ENCODE measurements around the gene CCL4. TPM values are rescaled to one million over a fixed set of nuclear protein-coding genes. Genes with fewer than 3 reads are reported as not detected.
"Not testable (repeated sequence)": the region's sequence is repeated elsewhere in the genome, so short reads cannot be mapped to it uniquely, and the experiment has no call there.

The CCL4 gene
- total RNA-seq, 1 donor from 2014 or later = not detected

DNA sequence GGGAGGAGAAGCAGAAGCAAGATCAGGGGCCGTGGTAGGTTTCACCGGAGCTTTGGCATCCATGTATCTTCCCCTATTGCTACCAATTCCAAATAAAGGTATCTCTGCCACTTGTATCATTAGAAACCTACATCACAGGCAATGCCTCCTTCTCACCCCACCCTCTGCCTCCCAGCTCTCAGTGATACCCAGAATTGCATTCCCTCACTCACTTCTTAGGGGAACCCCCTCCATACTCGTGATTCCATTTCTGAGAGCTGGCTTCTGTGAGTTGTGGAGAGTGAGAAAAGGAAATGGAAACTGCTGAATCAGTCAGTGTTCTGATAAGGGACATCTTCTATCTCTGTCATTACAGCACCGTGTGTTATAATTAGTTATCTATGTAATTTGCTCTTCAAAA is 11.4 kb upstream of the CCL4 start:
- no peaks in the 10 kb centered on the region for H3K36me3 Mint-ChIP-seq
- H3K27me3 ChIP-seq = no peaks in the 10 kb centered on the region
- H3K4me2 ChIP-seq = no peak overlapping the region
- H3K27ac Mint-ChIP-seq = no peak overlapping the region
- no peak for TF ChIP-seq EZH2 (IDR thresholded peaks at IDR 0.05)
- H3K9me3 ChIP-seq (ENCODE audit: low read depth) = no peaks in the 10 kb centered on the region
- H3K4me1 ChIP-seq = no peaks in the 10 kb centered on the region
- no peaks in the 10 kb centered on the region for H3K9me3 Mint-ChIP-seq
- peaks cover 7% of the 10 kb centered on the region for H3K4me1 Mint-ChIP-seq
- H3F3A ChIP-seq (ENCODE audit: low read depth) = no peaks in the 10 kb centered on the region
- H2AFZ ChIP-seq (replicated peaks) = no peak overlapping the region
- H3K4me3 Mint-ChIP-seq = no peak overlapping the region
- no peaks in the 10 kb centered on the region for H3K36me3 ChIP-seq
- no peak overlapping the region for H3K9ac ChIP-seq
- H3K27me3 Mint-ChIP-seq (ENCODE audit: insufficient read depth, low read depth) = peaks cover 8% of the 10 kb centered on the region
- H3K79me2 ChIP-seq (ENCODE audit: low read depth) = no peaks in the 10 kb centered on the region
- DNase-seq (ENCODE audit: low spot score) = no peak
- H3K27ac ChIP-seq = no peak overlapping the region
- no peaks in the 10 kb centered on the region for H4K20me1 ChIP-seq (ENCODE audit: low read depth)
- no peak overlapping the region for H3K4me3 ChIP-seq

DNA sequence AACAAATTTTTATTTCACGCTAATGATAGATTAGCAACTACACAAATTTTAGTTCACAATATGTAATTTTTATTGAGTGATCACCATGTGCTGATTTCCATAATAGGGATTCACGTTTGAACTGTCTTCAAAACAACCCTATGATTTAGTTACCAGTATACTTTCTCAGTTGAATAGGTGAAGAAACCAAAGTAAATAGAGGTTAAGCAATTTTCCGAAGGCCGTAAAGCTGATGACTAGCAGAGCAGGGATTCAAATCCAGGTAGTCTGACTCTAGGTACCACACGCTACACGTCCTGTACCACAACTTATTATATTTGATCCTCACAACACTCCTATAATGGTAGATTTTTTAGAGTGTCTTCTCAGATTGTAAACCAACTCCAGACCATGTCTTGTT is 10.9 kb upstream of the CCL4 start:
- H3K9me3 ChIP-seq (ENCODE audit: low read depth); H3K36me3 Mint-ChIP-seq; H3K4me3 ChIP-seq; DNase-seq (ENCODE audit: low spot score); H3K27ac ChIP-seq; H3K27me3 ChIP-seq; H3K36me3 ChIP-seq; H3K27ac Mint-ChIP-seq; H3K79me2 ChIP-seq (ENCODE audit: low read depth); H3F3A ChIP-seq (ENCODE audit: low read depth); H3K9me3 Mint-ChIP-seq; H3K4me3 Mint-ChIP-seq; H3K4me2 ChIP-seq; H3K9ac ChIP-seq; H2AFZ ChIP-seq (replicated peaks); H3K4me1 ChIP-seq; H3K4me1 Mint-ChIP-seq; H3K27me3 Mint-ChIP-seq (ENCODE audit: insufficient read depth, low read depth); H4K20me1 ChIP-seq (ENCODE audit: low read depth): not testable (repeated sequence)

DNA sequence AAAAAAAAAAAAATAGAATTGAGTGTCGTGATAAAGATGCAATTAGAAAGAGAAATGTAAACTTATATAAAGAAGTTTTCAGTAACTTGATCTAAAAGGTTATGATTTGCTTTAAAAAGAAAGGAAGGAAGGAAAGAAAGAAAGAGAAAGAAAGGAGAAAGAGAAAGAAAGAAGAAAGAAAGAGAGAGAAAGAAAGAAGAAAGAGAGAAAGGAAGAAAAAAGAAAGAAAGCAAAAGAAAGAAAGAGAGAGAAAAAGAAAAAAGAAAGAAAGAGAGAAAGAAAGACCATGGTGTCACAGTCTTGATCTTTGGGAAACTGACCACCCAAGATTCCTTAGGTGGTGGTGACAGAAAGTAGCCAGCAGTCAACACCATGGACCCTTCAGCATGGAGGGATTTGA is 9.4 kb upstream of the CCL4 start:
- no peaks in the 10 kb centered on the region for H3F3A ChIP-seq (ENCODE audit: low read depth)
- no peaks in the 10 kb centered on the region for H3K79me2 ChIP-seq (ENCODE audit: low read depth)
- no peak for DNase-seq (ENCODE audit: low spot score)
- no peak overlapping the region for H2AFZ ChIP-seq (replicated peaks)
- H3K4me3 ChIP-seq = no peak overlapping the region
- peaks cover 5% of the 10 kb centered on the region for H3K27me3 Mint-ChIP-seq (ENCODE audit: insufficient read depth, low read depth)
- H3K4me1 ChIP-seq = no peaks in the 10 kb centered on the region
- H3K4me2 ChIP-seq = no peak overlapping the region
- H3K9me3 ChIP-seq (ENCODE audit: low read depth) = no peaks in the 10 kb centered on the region
- TF ChIP-seq, protein P1, sequence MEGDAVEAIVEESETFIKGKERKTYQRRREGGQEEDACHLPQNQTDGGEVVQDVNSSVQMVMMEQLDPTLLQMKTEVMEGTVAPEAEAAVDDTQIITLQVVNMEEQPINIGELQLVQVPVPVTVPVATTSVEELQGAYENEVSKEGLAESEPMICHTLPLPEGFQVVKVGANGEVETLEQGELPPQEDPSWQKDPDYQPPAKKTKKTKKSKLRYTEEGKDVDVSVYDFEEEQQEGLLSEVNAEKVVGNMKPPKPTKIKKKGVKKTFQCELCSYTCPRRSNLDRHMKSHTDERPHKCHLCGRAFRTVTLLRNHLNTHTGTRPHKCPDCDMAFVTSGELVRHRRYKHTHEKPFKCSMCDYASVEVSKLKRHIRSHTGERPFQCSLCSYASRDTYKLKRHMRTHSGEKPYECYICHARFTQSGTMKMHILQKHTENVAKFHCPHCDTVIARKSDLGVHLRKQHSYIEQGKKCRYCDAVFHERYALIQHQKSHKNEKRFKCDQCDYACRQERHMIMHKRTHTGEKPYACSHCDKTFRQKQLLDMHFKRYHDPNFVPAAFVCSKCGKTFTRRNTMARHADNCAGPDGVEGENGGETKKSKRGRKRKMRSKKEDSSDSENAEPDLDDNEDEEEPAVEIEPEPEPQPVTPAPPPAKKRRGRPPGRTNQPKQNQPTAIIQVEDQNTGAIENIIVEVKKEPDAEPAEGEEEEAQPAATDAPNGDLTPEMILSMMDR (IDR thresholded peaks at IDR 0.05) = no peak
- TF ChIP-seq EZH2 (IDR thresholded peaks at IDR 0.05) (no peak), EZH2phosphoT487 (IDR thresholded peaks at IDR 0.05) (no peak)
- H3K27ac ChIP-seq = no peak overlapping the region
- no peaks in the 10 kb centered on the region for H3K27me3 ChIP-seq
- H3K4me3 Mint-ChIP-seq = no peak overlapping the region
- H3K4me1 Mint-ChIP-seq = peaks cover 5% of the 10 kb centered on the region
- no peaks in the 10 kb centered on the region for H3K36me3 ChIP-seq
- H4K20me1 ChIP-seq (ENCODE audit: low read depth) = no peaks in the 10 kb centered on the region
- no peak overlapping the region for H3K9ac ChIP-seq
- no peaks in the 10 kb centered on the region for H3K36me3 Mint-ChIP-seq
- H3K27ac Mint-ChIP-seq = no peak overlapping the region
- no peaks in the 10 kb centered on the region for H3K9me3 Mint-ChIP-seq

DNA sequence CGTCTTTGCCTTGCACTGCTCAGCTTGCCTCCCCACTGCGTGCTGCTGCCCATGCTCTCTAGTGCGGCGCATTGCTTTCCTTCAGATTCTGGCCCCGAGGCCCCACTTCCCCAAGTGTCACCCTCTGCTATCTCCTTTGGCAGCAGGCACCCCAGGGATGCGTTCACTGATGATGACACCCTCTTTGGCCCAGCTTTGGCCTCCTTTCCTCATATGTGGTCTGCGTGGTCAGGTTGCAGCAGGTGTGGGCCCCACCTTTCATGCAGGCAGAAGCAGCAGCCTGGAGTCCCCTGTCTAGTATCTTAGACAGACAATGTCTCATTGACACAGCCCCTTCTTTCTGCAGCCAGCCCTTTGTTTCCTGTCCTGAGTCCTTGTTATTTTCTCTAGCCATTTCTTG is 8.9 kb upstream of the CCL4 start:
- Histone ChIP-seq H3K36me3 (no peaks in the 10 kb centered on the region), H3F3A (ENCODE audit: low read depth) (no peaks in the 10 kb centered on the region), H3K9ac (no peak overlapping the region), H2AFZ (replicated peaks) (no peak overlapping the region), H3K4me1 (no peaks in the 10 kb centered on the region), H3K27me3 (no peaks in the 10 kb centered on the region), H3K27ac (no peak overlapping the region), H3K4me2 (no peak overlapping the region), H3K79me2 (ENCODE audit: low read depth) (no peaks in the 10 kb centered on the region), H4K20me1 (ENCODE audit: low read depth) (no peaks in the 10 kb centered on the region), H3K9me3 (ENCODE audit: low read depth) (no peaks in the 10 kb centered on the region), H3K4me3 (no peak overlapping the region)
- Mint-ChIP-seq H3K9me3 (no peaks in the 10 kb centered on the region), H3K27me3 (ENCODE audit: insufficient read depth, low read depth) (peaks cover 5% of the 10 kb centered on the region), H3K4me1 (peaks cover 3% of the 10 kb centered on the region), H3K27ac (no peak overlapping the region), H3K36me3 (no peaks in the 10 kb centered on the region), H3K4me3 (no peak overlapping the region)
- TF ChIP-seq EZH2 (IDR thresholded peaks at IDR 0.05) (no peak), EZH2phosphoT487 (IDR thresholded peaks at IDR 0.05) (no peak)
- TF ChIP-seq, protein P1 (IDR thresholded peaks at IDR 0.05) = no peak
- no peak for DNase-seq (ENCODE audit: low spot score)

Measured in neural progenitor cell (in vitro differentiated cells).